Thoracic aorta (tissue), 2 donors: ENCODE data around the gene PCDHA9. TPM values are rescaled to one million over a fixed set of nuclear protein-coding genes. Genes with fewer than 3 reads are reported as not detected.
"Not testable (repeated sequence)": the region's sequence is repeated elsewhere in the genome, so short reads cannot be mapped to it uniquely, and the experiment has no call there.

Experiments used
- ATAC-seq: fragments of 150-250 bp; one replicate; pipeline ENCODE4 v1.8.0; 2017; ENCODE audit warnings: low read depth; ENCODE audit not compliant: insufficient number of reproducible peaks, low FRiP score
- DNase-seq: peaks from one replicate; pipeline ENCODE4 v3.0.0-alpha.2; 2020; ENCODE audit warnings: low spot score
- H3K27ac ChIP-seq, 2 donors: fragments of 200-600 bp; sonication (generic); 1 replicate in 1 of 2; 2 replicates in 1 of 2; pipeline ENCODE4 v1.5.1; 2016; ENCODE audit warnings: mild to moderate bottlenecking in 2 of 2, moderate library complexity in 2 of 2
- H3K27me3 ChIP-seq: fragments of 200-600 bp; sonication (generic); replicated peaks from 2 replicates; pipeline ENCODE4 v1.6.0; 2016; ENCODE audit warnings: mild to moderate bottlenecking; ENCODE audit not compliant: insufficient read depth
- H3K36me3 ChIP-seq: fragments of 200-600 bp; sonication (generic); one replicate; pipeline ENCODE4 v1.5.1; 2016
- H3K4me1 ChIP-seq, 2 donors: fragments of 200-600 bp; sonication (generic); 1 replicate in 1 of 2; 2 replicates in 1 of 2; pipeline versions ENCODE4 v1.5.1 to v1.6.0; 2016; ENCODE audit warnings: low read depth in 2 of 2, mild to moderate bottlenecking in 1 of 2; ENCODE audit not compliant: control insufficient read depth in 1 of 2
- H3K4me3 ChIP-seq: fragments of 200-600 bp; sonication (generic); 2 replicates; pipeline ENCODE4 v1.5.1; 2016; ENCODE audit warnings: mild to moderate bottlenecking
- H3K9me3 ChIP-seq: fragments of 200-600 bp; sonication (generic); 2 replicates; pipeline ENCODE4 v1.5.1; 2016
- CTCF ChIP-seq: fragments of 200-600 bp; sonication (generic); IDR thresholded peaks from one replicate; pipeline ENCODE4 v1.5.1; 2019; ENCODE audit warnings: antibody characterized with exemption
- total RNA-seq, 2 donors: library from RNA; depleted of rRNA; stranded (reverse); fragments of >200 nt; gene quantifications; one replicate each; pipeline versions ENCODE4 v1.1.0 to v1.2.3, GENCODE V29; 2016

PCDHA9 gene
- total RNA-seq, 2 donors from 2014 or later: 0.35 to 1.1 TPM

- H3K9me3 ChIP-seq: peaks cover 43% of the 10 kb centered on the region
- no peak for DNase-seq
- no peak overlapping the region for H3K27ac ChIP-seq
- ATAC-seq: no peak
- no peaks in the 10 kb centered on the region for H3K36me3 ChIP-seq
- TF ChIP-seq CTCF: no peak
- H3K4me1 ChIP-seq: no peaks in the 10 kb centered on the region
- no peaks in the 10 kb centered on the region for H3K27me3 ChIP-seq
- H3K4me3 ChIP-seq: no peak overlapping the region
Measured at GRCh38 chr5:140835622-140836510, 12.3 kb upstream of the PCDHA9 start.

- no peak for TF ChIP-seq CTCF
- Histone ChIP-seq H3K36me3 (no peaks in the 10 kb centered on the region), H3K9me3 (peaks cover 37% of the 10 kb centered on the region), H3K4me1 (no peaks in the 10 kb centered on the region), H3K4me3 (no peak within 1 kb of the TSS), H3K27me3 (no peaks in the 10 kb centered on the region), H3K27ac (no peak within 1 kb of the TSS)
- DNase-seq (no peak), ATAC-seq (no peak)
Measured at GRCh38 chr5:140840978-140841962, 6.9 kb upstream of the PCDHA9 start, which contains the start of gene PCDHA8. Gene PCDHA8 (plus strand): TSS chr5:140841187. CDS start chr5:140841322, 135 bp downstream.

- Histone ChIP-seq H3K4me3 (no peak overlapping the region), H3K4me1 (no peaks in the 10 kb centered on the region), H3K27me3 (no peaks in the 10 kb centered on the region), H3K9me3 (peaks cover 34% of the 10 kb centered on the region), H3K36me3 (no peaks in the 10 kb centered on the region), H3K27ac (no peak overlapping the region)
- no peak for TF ChIP-seq CTCF
- DNase-seq (no peak), ATAC-seq (no peak)
Measured at GRCh38 chr5:140842798-140843733, 5.1 kb upstream of the PCDHA9 start.

GRCh38 chr5:140849831-140850634 lies 1.9 kb downstream of the PCDHA9 start:
- not testable (repeated sequence) for H3K36me3 ChIP-seq, H3K27me3 ChIP-seq, H3K27ac ChIP-seq, ATAC-seq, DNase-seq, H3K4me3 ChIP-seq, H3K4me1 ChIP-seq
- peaks cover 15% of the 10 kb centered on the region for H3K9me3 ChIP-seq
